Fibroblast of the conjunctiva (primary cell): ENCODE data around the gene NLE1.
"Not testable (repeated sequence)": the region's sequence is repeated elsewhere in the genome, so short reads cannot be mapped to it uniquely, and the experiment has no call there.

Source experiments
- DNase-seq: peaks from one replicate; pipeline ENCODE4 v3.0.0-alpha.2; 2010; ENCODE audit warnings: low read depth

Gene NLE1

DNA sequence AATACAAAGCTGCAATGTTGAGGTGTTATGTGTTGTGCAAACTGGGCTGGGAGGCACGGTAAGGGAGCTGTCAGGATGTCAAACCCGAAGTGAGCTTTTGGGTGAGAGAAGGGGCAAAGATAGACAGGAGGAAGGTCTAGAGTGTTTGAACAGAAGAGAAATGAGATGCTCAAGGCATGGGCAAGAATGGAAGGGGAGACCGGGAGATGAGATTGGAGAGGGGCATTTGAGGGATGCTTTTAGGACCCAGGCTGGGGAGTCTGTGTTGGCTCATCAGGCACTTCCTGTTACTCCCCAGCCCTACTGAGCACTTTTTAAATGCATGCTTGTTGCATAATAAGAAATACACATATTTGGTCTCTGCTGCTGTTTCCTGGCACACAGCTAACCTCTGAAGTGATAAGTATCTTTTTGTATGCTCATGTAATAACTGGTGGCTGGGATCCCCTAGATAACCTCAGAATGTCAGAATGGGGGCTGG lies 19.2 kb upstream of the NLE1 start:
- DNase-seq: no peak

DNA sequence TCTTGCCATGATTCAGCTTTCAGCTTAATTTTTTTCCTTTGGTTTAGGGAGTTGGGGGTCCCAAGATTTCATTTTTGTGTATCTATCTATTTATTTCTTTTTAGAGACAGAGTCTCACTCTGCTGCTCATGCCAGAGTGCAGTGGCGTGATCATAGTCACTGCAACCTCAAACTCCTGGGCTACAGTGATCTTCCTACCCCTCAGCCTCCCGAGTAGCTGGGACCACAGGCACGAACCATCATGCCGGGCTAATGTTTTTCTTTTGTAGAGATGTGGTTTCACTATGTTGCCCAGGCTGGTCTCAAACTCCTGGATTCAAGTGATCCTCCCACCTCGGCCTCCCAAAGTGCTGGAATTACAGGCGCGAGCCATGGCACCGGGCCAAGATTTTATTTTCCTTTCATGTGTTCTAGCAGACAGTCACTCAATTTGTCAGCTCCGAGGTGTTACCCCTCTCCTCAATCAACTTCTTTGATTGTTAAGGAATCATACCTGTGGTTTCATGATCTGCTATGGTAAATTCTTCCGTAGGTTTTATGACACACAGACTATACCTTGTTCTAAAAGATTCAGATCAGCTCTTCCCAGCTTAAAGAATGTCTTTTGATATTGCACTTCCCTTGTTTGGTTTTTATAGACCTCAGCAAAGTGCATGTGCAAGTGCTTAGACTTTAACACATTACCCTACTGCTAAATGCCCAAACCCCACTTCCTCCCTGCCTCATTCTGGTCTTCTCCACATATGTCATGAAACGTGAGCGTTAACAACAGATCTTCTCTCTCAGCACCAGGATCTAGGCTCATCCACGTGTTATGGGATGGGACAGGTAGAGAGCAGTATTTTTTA lies 18.5 kb upstream of the NLE1 start:
- DNase-seq: no peak

DNA sequence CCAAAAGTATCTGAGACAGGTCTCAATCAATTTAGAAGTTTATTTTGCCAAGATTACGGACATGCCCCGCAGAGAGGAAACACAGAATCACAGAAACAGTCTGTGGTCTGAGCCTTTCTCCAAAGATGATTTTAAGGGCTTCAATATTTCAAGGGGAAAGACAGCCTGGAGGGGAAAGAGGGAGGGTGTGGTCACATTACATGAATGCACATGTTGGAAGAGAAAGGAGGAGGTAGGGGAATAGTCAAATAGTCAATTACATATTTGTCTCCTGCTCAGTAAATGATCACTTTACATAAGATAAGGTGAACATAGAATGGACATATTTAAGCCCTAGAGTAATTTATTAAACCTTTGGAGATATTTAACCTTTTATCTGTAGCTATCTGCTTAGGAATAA lies 17.8 kb upstream of the NLE1 start:
- no peak for DNase-seq

DNA sequence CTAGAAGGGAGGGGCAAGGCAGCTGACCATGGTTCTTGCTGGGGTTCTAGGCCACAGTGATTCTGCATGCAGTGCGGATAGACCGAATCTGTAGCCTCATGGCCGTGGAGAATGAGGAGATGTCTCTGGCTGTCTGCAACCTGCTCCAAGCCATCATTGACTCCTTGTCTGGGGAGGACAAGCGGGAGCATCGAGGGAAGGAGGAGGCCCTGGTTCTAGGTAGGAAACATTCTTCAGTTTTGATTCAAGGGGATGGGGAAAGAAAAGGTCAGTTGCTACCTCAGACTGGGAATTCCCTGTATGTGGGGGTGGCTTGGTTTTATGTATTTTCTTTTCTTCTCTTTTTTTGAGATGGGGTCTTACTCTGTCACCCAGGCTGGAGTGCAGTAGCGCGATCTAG lies 13.1 kb upstream of the NLE1 start:
- no peak for DNase-seq

DNA sequence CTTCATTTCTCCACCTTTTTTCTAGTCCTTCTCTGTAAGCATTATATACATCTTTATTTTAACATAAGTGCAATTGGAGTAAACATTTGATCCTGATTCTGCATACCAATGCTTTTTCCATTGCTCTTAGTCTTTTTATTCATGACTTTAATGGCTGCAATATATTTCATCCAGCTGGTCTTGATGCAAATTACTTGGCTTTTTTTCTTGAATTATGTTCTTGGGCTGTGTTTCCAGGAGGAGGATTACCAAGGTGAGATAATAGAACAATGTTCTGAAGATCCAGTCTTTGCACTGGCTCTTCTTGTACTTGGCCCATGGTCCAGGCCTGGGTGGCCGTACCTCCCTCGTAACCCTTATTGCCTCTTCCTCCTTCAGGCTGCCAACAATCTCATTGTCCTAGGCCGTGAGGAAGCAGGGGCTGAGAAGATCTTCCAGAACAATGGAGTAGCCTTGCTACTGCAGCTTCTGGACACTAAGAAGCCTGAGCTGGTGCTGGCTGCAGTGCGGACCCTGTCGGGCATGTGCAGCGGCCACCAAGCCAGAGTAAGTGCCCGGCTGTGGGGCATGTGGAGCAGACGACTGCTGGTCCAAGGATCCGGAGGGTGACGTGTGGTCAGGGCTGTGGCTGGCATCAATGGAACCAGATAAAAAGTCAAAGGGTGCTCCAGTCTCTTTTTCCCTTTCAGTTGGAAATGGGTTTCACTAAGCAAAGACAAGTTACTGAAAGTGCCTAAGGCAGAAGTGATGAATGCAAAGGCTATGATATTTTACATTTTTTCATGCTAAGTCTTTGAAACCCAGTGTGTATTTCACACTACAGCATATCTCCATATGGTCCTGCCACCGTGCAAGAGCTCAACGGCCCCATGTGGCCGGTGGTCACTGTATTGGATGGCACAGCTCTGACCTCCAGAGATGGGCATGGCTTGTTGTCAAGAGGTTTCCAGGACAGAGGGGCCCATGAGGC lies 12.4 kb upstream of the NLE1 start:
- no peak for DNase-seq

DNA sequence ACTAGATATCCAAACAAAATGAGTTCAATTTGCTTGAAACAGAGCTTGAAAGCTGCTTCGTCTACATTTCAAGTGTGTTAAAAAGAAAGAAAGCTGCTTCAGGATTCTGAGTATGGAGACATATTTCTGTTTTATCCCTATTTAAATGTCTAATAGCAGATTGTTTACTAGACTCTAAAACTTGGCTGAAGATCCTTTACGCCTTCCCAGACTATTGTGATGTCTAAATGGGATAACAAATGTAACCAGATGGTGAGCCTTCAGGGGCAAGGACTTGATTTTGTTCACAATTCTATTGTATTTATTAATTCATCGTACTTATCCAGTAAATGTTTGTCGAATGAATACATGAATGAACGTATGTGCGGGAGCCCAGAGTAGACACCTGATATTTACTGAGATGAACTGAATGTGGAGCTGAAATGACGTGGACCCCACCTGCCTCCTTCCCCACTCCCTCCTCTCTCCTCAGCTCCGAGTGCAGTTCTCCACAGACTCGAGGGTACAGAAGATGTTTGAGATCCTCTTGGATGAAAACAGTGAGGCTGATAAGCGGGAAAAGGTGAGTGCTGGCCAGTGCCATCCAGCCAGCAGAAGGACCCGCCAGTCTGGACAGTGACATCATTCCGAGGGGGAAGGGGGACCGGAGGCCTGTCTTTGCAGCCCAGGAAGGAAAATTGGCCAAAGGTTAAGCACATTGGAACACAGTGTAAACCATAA lies 10.5 kb upstream of the NLE1 start:
- no peak for DNase-seq

DNA sequence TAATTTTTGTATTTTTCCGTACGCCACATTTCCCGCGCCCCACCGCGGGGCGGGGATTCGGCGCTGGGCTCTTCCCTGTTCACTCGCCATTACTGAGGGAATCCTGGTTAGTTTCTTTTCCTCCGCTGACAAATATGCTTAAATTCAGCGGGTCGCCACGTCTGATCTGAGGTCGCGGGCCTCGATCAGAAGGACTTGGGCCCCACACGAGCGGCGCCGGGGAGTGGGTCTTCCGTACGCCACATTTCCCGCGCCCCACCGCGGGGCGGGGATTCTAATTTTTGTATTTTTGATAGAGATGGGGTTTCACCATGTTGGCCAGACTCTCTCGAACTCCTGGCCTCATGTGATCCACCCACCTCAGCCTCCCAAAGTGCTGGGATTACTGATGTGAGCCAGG lies 9.0 kb upstream of the NLE1 start:
- not testable (repeated sequence) for DNase-seq

DNA sequence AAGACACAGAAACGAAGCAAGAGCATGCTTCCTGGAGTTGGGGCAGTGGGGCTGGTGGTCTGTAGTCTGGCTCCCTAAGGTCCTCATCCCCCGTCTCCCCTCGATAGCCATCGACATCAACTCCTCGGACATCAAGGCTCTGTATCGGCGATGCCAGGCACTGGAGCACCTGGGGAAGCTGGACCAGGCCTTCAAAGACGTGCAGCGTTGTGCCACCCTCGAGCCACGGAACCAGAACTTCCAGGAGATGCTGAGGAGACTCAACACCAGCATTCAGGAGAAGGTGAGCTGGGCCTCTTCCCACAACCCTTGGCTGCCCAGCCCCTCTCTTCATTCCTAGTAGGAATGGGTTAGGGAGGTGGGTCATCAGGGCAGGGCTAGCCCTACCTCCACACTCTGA lies 7.8 kb upstream of the NLE1 start:
- DNase-seq: no peak

DNA sequence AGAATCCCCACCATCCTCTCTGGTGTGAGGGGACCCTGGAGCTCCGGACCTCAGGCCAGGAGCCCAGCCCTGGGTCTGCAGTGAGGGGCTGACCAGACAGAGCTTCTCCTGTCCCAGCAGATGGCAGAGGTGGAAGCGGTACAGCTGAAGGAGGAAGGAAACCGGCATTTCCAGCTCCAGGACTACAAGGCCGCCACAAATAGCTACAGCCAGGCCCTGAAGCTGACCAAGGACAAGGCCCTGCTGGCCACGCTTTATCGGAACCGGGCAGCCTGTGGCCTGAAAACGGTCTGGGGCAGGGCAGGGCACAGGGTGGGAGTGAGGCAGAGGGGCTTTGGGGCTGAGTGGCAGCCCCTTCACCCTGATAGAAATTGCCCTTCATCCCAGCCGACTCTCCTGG lies 6.0 kb upstream of the NLE1 start:
- DNase-seq: no peak

DNA sequence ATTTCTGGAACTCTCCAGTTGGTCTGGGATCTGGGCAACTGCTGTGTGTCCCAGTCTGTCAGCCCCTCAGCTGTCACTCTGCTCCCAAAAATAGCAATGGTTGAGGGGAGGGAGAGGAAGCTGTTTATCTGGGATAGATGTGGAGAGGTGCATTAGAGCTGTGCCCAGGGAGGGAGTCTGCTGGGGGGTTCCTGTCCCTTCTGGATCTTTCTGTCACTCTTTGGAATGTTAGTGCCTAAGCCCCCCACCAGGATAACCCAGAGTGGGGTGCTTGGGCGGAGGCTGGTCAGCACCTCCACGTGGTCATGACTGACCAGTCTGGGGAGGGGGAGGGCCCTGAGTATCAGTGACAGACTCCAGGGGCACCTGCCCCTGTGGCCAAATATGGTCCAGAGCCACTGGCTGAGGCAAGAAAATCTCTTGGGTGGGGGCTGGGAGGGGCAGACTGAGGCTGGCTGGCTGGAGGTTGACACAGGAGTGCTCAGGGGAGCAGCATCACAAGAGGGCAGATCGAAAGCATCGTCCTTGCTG lies 5.3 kb upstream of the NLE1 start, which contains the start of gene UNC45B:
Gene UNC45B, plus strand, starts transcription at position 443 of the 531 bp plus-strand sequence. CDS start 447 bp downstream, outside the sequence.
- no peak for DNase-seq

DNA sequence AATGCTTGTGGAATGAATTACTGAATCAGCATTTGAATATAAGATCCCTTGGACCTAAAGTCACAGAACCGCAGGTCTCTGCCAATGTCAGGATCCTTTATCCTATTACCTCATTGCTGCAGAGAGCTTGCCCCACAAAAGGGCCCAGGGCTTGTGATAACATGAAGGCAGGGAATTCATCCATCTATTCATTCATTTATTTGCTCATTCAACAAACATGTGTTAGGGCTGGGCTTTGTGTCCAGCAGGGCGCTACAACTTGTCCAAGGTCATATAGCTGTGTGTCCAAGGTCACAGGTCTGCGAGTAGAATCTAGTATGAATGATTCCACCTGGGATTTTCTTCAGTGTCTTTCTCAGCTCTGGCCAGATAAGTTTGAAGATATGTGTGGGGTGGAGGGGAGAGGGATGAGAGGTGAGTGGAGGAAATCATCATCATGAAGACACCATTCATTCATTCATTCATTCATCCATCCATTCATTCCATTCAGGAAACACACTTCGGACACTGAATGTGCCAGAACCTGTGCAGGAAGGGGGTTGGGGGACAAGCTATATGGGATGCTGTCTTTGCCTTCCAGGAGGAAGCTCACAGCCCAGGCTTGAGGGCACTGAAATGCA lies 4.2 kb upstream of the NLE1 start:
- DNase-seq: no peak

DNA sequence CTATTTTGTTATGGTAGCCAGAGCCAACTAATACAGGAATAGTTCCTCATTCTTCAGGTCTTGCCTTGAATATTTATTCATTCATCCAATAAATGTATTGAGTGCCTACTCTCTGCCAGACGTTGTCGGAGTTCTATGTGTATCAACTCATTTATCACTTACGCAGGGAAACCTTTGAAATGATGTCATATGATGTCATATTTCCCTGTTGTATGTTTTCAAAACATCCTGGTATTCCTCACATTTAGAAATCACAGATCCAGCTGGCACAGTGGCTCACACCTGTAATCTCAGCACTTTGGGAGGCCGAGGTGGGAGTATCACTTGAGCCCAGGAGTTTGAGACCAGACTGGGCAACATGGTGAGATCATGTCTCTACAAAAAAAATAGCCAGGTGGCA lies 2.7 kb upstream of the NLE1 start:
- no peak for DNase-seq

DNA sequence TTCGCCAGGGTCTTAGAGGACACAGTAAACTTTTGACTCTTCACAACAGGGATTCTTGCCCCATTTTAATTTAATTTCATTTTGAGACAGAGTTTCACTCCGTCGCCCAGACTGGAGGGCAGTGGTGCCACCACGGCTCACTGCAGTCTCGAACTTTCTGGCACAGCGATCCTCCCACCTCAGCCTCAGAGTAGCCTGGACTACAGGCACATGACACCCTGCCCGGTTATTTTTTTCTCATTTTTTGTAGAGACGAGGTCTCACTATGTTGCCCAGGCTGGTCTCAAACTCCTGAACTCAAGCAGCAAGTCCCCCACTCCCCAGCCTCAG lies 329 bp upstream of the NLE1 start:
- DNase-seq: no peak

DNA sequence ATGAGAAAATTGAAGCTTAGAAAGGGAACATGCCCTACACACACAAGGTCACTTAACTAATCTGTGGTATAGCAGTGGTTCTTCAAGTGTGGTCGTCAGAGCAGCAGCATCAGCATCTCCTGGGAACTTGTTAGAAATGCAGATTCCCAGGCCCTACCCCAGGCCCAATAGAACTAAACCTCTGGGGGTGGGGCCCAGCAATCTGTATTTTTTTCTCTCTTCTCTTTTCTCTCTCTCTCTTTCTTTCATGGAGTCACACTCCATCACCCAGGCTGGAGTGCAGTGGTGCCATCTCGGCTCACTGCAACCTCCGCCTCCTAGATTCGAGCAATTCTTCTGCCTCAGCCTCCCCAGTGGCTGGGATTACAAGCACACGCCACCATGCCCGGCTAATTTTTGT lies 3.9 kb downstream of the NLE1 start:
- DNase-seq: no peak

DNA sequence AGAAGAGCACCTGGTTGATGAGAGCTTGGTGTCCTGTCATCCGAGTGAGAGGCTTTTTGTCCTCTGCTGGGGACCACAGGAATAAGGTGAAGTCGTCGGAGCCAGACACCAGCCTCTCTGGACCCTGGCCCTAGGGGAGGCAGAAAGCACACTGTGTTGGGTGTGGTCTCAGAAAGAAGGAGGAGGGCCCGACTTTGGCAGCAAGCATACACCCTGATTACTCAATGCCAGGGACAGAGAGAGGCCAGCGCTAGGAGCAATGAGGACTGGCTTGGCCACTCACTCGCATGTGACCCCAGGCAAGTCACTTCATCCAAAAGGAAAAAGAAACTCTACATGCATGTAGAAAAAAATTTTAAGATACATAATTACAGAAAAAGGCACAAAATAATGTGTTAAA lies 6.8 kb downstream of the NLE1 start:
- no peak for DNase-seq

DNA sequence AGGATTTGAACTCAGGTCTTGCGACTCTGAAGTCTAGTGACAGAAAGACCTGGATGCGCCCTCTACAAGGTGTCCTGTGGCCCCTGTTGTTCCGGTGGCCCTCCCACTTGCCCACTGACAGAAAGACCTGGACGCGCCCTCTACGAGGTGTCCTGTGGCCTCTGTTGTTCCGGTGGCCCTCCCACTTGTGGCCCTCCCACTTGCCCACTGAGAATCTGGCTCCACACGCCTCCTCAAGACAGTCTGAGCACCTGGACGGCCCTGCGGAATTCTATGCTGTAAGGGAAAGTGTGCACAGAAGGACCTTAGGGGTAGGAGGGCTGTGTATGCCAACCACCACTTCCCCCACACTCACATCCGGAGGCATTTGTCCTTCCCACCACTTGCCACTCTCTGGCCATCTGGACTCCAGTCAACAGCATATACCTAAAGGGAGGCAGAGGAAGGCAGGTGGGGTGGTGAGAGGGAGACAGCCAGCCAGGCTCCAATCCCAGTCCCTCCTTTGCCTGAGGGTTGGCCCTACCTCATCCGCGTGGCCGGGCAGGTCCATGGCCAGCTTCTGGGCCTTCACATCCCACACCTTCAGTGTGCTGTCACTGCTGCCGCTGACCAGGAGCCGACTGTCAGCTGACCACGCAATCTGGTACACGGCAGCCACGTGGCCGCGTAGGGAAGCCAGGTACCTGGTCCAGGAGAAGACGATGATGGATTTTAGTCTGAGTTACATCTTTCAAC lies 9.1 kb downstream of the NLE1 start:
- DNase-seq: no peak

DNA sequence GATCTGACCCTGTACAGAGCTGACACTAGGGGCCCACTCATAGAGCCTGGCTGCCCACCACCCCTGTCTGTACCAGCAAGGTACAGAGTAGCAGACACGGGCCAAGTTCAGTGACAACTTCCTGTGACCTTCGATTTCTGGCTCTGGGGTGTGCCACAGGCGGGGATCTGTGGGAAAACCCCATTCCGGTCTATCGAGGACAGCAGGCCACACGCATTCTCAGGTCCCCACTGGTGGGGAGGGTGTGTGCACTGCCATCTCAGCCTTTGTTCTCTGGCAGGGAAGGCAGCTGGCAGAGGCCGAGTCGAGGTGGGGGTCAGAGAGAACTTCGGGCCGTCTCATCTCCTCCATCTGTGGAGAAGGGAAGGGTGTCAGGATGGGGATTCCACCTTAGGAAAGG lies 10.0 kb downstream of the NLE1 start:
- DNase-seq: no peak

DNA sequence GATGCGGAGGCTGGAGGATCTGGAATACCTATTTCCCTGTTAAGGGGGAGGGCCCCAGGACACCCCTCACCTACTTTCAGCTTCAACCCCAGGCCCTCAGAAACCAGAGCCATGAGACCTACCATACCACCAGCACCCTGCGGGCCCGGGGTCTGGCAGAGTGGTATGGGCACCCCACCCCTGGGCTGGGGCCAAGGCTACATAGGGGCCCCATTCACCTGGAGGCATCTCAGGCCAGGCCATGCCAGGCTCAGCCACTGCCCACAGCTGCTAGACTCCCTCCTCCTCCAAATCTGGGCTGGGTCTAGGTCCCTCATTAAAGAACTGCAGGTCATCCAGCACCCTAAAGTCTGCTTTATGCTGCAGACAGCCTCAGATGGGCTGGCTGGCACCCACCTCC lies 11.7 kb downstream of the NLE1 start:
- no peak for DNase-seq

DNA sequence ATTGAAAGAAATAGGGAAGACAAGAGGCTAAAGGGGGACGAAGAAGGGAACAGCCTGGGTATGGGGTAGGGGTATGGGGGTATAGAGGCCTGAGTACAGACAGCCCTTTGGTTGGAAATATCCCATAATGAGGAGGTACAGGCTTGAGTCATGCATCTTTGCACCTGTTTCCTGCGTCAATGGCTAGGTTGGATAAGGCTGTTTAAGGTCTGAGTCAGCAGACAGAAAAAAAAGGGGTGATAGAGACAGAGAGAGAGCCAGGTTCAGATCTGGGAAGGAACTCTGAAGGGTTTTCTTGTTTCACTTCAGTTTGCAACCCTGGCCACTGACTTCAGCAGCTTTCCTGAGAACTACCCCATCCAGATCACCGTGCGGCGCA lies 12.1 kb downstream of the NLE1 start:
- DNase-seq: no peak

DNA sequence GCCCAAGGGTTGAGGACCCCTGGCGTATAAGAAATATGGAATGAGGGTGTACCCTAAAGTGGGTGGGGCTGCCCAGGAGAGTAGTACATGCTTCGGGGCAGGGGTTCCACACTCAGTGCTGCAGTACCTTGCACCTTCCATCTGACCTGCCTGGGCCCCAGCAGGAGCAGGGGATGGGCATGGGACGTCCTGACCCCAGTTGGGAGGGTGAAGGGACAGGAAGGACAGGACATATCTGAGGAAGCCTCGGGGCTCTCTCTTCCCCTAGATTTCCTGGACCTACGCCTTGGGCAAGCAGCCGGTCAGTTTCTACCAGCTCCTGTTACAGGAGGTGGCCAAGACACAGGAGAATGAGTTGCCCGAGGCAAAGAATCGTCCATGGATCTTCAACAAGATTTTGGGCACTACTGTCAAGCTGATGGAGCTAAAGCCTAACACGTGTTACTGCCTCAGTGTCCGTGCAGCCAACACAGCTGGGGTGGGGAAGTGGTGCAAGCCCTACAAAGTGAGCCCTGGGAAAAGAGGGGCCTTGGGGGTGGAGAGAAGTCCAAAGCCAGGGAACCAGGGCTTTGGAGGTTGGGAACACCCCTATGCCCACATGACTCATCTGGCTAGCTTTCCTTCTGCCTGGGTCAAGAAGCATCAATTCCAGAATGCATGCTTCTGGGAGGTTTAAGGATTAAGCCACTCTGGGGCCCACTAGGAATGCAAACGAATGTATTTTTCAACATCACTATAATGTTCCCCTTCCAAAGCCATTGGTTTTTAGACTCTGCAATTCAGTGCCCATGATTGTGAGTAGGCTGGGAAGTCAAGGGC lies 12.7 kb downstream of the NLE1 start:
- no peak for DNase-seq
